ENCODE measurements around the gene PLEKHG4B.

PLEKHG4B gene

GRCh38 chr5:157801-158200 is 65.8 kb downstream of the PLEKHG4B start:
- DNase-seq (no peak), ATAC-seq (ENCODE audit: insufficient read depth, low read depth) (no peak)
- H3K27me3 ChIP-seq (ENCODE audit: insufficient read depth, low read length, poor library complexity), result peaks cover 2% of the 10 kb centered on the region
- H3K9me3 ChIP-seq (ENCODE audit: insufficient read depth, low read length, severe bottlenecking), result no peaks in the 10 kb centered on the region
- H3K4me1 ChIP-seq (ENCODE audit: insufficient read depth, low read length), result no peaks in the 10 kb centered on the region
- no peak overlapping the region for H3K27ac ChIP-seq (ENCODE audit: low read length)
- TF ChIP-seq, protein P1, sequence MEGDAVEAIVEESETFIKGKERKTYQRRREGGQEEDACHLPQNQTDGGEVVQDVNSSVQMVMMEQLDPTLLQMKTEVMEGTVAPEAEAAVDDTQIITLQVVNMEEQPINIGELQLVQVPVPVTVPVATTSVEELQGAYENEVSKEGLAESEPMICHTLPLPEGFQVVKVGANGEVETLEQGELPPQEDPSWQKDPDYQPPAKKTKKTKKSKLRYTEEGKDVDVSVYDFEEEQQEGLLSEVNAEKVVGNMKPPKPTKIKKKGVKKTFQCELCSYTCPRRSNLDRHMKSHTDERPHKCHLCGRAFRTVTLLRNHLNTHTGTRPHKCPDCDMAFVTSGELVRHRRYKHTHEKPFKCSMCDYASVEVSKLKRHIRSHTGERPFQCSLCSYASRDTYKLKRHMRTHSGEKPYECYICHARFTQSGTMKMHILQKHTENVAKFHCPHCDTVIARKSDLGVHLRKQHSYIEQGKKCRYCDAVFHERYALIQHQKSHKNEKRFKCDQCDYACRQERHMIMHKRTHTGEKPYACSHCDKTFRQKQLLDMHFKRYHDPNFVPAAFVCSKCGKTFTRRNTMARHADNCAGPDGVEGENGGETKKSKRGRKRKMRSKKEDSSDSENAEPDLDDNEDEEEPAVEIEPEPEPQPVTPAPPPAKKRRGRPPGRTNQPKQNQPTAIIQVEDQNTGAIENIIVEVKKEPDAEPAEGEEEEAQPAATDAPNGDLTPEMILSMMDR (IDR thresholded peaks at IDR 0.05; ENCODE audit: borderline replicate concordance, extremely low read depth, low read length, poor library complexity, severe bottlenecking), result no peak
- no peak for TF ChIP-seq EZH2 (IDR thresholded peaks at IDR 0.05; ENCODE audit: borderline replicate concordance, low read depth, low read length, severe bottlenecking)
- no peak overlapping the region for H3K4me2 ChIP-seq (ENCODE audit: insufficient read depth, low read length)
- H3K4me3 ChIP-seq (ENCODE audit: low read depth in 1 of 2, low read length in 2 of 2), result no peak overlapping the region
- no peaks in the 10 kb centered on the region for H3K36me3 ChIP-seq (ENCODE audit: insufficient read depth, low read length)
- H2AFZ ChIP-seq (ENCODE audit: low read depth, low read length), result no peak overlapping the region
- no peak overlapping the region for H3K9ac ChIP-seq (ENCODE audit: low read depth, low read length)
- H4K20me1 ChIP-seq (ENCODE audit: insufficient read depth, low read length), result no peaks in the 10 kb centered on the region; the same call in 1 of the 2 replicates
- no peaks in the 10 kb centered on the region for H3K79me2 ChIP-seq (ENCODE audit: insufficient read depth, low read length)

GRCh38 chr5:158807-159447 is 67.0 kb downstream of the PLEKHG4B start:
- no peaks in the 10 kb centered on the region for H3K36me3 ChIP-seq (ENCODE audit: insufficient read depth, low read length)
- TF ChIP-seq EZH2 (IDR thresholded peaks at IDR 0.05; ENCODE audit: borderline replicate concordance, low read depth, low read length, severe bottlenecking), result no peak
- TF ChIP-seq, protein P1 (IDR thresholded peaks at IDR 0.05; ENCODE audit: borderline replicate concordance, extremely low read depth, low read length, poor library complexity, severe bottlenecking), result no peak
- no peak overlapping the region for H2AFZ ChIP-seq (ENCODE audit: low read depth, low read length)
- H3K27ac ChIP-seq (ENCODE audit: low read length), result no peak overlapping the region
- no peaks in the 10 kb centered on the region for H3K9me3 ChIP-seq (ENCODE audit: insufficient read depth, low read length, severe bottlenecking)
- no peaks in the 10 kb centered on the region for H3K79me2 ChIP-seq (ENCODE audit: insufficient read depth, low read length)
- H3K4me2 ChIP-seq (ENCODE audit: insufficient read depth, low read length), result no peak overlapping the region
- peaks cover 2% of the 10 kb centered on the region for H3K27me3 ChIP-seq (ENCODE audit: insufficient read depth, low read length, poor library complexity)
- no peaks in the 10 kb centered on the region for H3K4me1 ChIP-seq (ENCODE audit: insufficient read depth, low read length)
- no peak overlapping the region for H3K4me3 ChIP-seq (ENCODE audit: low read depth in 1 of 2, low read length in 2 of 2)
- ATAC-seq (ENCODE audit: insufficient read depth, low read depth), result no peak
- no peak overlapping the region for H3K9ac ChIP-seq (ENCODE audit: low read depth, low read length)
- no peaks in the 10 kb centered on the region; the same call in 1 of the 2 replicates for H4K20me1 ChIP-seq (ENCODE audit: insufficient read depth, low read length)
- no peak for DNase-seq

DNA sequence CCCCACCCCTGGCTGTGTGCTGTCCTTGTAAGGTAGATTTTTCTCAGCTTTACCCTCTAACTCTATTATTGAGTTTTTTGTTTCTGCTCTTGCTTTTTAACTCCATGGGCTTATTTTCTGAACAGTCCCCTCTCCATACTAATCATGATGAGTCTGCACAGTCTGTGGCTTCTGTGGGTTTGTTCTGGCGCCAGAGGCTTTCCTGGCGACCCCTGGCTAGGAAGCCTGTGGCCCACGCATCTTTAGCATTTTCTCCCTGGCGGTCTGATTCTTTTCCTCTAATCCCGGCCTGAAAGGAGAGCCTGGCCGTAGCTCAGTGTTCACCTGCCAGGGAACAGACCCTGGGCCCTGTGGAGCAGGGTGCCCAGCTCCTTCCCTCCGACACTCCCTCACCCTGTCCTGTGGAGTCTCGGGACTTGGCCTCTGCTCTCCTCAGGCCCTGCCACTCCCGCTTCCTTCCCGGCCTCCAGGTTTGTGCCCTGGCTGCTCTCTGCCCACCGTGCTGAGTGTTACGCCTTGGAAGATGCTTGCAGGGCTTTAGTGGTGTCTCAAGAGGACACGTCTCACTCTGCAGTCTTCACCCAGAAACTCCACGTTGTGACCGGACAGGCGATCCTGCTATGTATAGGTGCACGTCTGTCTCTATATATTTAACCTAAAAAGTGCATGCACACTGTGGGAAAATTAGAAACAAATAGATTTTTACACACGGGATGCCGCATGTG is 67.6 kb downstream of the PLEKHG4B start:
- no peaks in the 10 kb centered on the region for H3K9me3 ChIP-seq (ENCODE audit: insufficient read depth, low read length, severe bottlenecking)
- no peak overlapping the region for H3K27ac ChIP-seq (ENCODE audit: low read length)
- DNase-seq (no peak), ATAC-seq (ENCODE audit: insufficient read depth, low read depth) (no peak)
- H3K4me3 ChIP-seq (ENCODE audit: low read depth in 1 of 2, low read length in 2 of 2), result no peak overlapping the region
- H4K20me1 ChIP-seq (ENCODE audit: insufficient read depth, low read length), result no peaks in the 10 kb centered on the region; the same call in 1 of the 2 replicates
- no peak overlapping the region for H3K9ac ChIP-seq (ENCODE audit: low read depth, low read length)
- H3K4me2 ChIP-seq (ENCODE audit: insufficient read depth, low read length), result no peak overlapping the region
- H2AFZ ChIP-seq (ENCODE audit: low read depth, low read length), result no peak overlapping the region
- H3K36me3 ChIP-seq (ENCODE audit: insufficient read depth, low read length), result no peaks in the 10 kb centered on the region
- no peaks in the 10 kb centered on the region for H3K79me2 ChIP-seq (ENCODE audit: insufficient read depth, low read length)
- H3K27me3 ChIP-seq (ENCODE audit: insufficient read depth, low read length, poor library complexity), result peaks cover 2% of the 10 kb centered on the region
- TF ChIP-seq, protein P1 (IDR thresholded peaks at IDR 0.05; ENCODE audit: borderline replicate concordance, extremely low read depth, low read length, poor library complexity, severe bottlenecking), result no peak
- H3K4me1 ChIP-seq (ENCODE audit: insufficient read depth, low read length), result no peaks in the 10 kb centered on the region
